ENCODE results near the gene SLC26A9.

- TF ChIP-seq CTCF (IDR thresholded peaks at IDR 0.05) (no peak), REST (IDR thresholded peaks at IDR 0.05; ENCODE audit: insufficient read depth in 1 of 2, low read depth in 2 of 2, low read length in 1 of 2) (no peak)
Measured at GRCh38 chr1:205922806-205923205, 20.4 kb downstream of the SLC26A9 start.
